ENCODE data around the gene PPP1R12A.

DNA sequence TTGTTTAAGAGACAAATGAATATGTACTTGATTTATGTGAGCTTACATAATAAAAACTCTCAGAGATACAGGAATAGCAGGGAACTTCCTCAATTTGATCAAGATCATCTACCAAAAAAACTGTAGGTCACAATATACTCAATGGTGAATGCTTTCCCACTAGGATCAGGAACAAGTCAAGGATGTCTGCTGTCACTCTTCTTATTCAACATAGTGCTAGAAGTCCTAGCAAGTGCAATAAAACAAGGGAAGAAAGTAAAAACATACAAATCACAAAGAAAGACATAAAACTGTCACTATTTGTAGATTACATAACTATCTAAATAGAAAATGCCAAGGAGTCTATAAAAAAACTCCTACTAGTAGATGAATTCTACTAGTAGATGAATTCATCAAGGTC lies 202.3 kb downstream of the PPP1R12A start:
- no peak for TF ChIP-seq POLR2A (IDR thresholded peaks at IDR 0.05)
- TF ChIP-seq, protein P1, sequence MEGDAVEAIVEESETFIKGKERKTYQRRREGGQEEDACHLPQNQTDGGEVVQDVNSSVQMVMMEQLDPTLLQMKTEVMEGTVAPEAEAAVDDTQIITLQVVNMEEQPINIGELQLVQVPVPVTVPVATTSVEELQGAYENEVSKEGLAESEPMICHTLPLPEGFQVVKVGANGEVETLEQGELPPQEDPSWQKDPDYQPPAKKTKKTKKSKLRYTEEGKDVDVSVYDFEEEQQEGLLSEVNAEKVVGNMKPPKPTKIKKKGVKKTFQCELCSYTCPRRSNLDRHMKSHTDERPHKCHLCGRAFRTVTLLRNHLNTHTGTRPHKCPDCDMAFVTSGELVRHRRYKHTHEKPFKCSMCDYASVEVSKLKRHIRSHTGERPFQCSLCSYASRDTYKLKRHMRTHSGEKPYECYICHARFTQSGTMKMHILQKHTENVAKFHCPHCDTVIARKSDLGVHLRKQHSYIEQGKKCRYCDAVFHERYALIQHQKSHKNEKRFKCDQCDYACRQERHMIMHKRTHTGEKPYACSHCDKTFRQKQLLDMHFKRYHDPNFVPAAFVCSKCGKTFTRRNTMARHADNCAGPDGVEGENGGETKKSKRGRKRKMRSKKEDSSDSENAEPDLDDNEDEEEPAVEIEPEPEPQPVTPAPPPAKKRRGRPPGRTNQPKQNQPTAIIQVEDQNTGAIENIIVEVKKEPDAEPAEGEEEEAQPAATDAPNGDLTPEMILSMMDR (IDR thresholded peaks at IDR 0.05), result no peak
